Measurements from ENCODE around the gene PNPLA7.
"Not testable (repeated sequence)": the region's sequence is repeated elsewhere in the genome, so short reads cannot be mapped to it uniquely, and the experiment has no call there.

Gene PNPLA7

GRCh38 chr9:137411645-137412380 is 138.4 kb downstream of the PNPLA7 start:
- peak in 1 of 2 experiments; percentile 24 for DNase-seq

DNA sequence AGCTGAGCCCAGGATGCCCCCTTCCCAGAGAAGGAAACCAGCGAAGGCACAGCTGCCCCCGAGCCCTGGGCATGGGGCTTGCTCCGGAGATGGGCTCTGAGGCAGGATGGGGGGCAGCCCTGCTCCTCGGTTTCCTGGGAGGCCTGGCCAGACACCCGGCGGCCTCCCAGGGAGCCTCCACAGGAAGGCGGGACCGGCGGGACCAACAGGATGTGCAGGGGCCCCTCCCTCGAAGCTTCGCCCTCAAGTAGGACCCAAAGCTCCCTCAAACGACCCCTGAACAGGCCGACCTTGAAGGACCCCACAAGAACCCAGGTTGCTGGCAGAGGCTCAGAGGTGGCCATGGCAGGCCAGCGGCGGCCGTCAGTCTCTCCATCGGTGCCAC is 138.9 kb downstream of the PNPLA7 start:
- DNase-seq = no peak

DNA sequence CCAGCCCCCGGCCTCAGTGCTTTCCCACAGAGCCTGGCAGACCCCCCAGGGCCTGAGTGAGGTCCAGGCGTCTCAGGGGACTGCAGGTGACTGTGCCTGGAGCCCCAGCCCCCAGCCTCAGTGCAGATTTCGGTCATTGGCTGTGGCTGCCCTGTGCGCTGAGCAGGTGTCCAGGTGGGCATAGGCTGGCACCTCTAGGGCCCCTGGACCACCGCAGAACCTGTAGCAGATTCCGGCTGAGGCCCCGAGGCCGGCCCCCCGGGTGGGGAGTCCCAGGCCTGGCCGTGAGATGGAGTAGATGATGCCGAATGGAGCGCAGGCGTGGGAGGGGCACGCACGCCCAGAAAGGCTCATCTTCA is 139.3 kb downstream of the PNPLA7 start:
- no peak for DNase-seq

- not testable (repeated sequence) for DNase-seq
These were observed 139.8 kb downstream of the PNPLA7 start for GRCh38 chr9:137410236-137410890.
